ENCODE results near the gene SFXN5.
A peak's percentile ranks its signal among the peaks of the same experiment; 100 is the strongest.

The SFXN5 gene

DNA sequence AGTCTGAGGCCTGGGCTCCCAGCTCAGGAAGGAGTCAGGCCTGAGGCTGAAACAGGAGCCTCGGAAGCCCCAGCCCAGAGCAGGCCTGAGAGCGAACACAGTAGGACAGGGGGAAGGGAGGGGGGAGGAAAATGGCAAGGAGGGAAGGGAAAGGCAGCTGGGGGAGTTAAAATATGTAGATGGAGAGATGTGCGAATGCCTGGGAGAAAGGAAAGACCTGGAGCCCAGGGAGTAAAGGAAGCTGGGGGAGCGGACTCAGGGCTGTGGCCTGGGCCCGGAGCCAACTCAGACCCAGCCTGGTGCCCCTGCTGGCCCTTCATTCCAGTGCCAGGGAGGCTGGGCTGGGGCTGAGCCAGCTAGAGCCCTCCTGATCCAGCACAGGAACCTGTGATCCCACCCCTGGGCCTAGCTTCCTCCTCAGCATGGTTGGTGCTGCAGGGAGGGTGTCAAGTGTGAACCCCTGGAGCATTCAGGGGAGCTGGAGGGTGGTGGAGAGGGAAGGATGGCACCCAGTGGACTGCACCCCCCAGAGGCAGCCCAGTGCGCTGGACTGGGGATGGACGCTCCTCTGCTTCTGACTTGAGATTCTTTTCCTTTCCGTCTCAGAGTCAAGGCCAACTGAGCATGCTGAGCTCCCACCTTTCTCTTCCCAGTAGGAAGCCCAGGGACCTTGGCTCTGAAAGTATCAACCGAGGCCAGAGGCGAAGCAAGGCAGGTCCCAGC is 107.9 kb downstream of the SFXN5 start:
- H3K4me3 ChIP-seq (ENCODE audit: insufficient read depth, low read depth, low read length): no peak overlapping the region
- H3K4me1 ChIP-seq (ENCODE audit: control insufficient read depth, insufficient read depth, low read length): peaks cover 25% of the 10 kb centered on the region
- H3K9me3 ChIP-seq (ENCODE audit: control insufficient read depth, low read length): no peaks in the 10 kb centered on the region
- H3K36me3 ChIP-seq (ENCODE audit: control insufficient read depth, insufficient read depth, low read length): no peaks in the 10 kb centered on the region
- no peak overlapping the region for H3K27ac ChIP-seq (ENCODE audit: insufficient read depth, low read depth, low read length, poor library complexity, severe bottlenecking)
- WGBS, 2 experiments: 55 to 58% methylated on average over 10 of the region's 10 CpGs
- H3K27me3 ChIP-seq (ENCODE audit: control insufficient read depth, insufficient read depth, low read length, poor library complexity, severe bottlenecking): peaks cover 3% of the 10 kb centered on the region

DNA sequence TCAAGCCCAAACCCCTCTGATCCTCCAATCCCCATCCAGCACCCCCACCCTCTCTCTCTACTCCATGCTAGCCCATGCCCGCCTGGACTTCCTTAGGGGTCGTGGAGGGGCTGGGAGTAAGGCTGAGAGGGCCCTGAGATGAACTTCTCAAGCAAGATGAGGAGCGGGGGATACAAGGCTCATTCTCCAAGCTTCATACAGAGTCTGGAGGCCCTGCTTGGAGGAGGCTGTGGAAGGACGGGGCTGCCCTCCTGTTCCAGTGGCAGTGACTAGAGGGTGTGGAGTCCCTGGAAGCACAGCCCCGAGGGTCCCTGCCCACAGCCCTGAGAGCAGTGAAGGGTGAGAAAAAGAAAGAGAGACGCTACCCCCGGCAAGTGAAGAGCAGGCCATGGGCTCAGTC is 108.6 kb downstream of the SFXN5 start:
- Histone ChIP-seq H3K4me1 (ENCODE audit: control insufficient read depth, insufficient read depth, low read length) (peaks cover 25% of the 10 kb centered on the region), H3K27me3 (ENCODE audit: control insufficient read depth, insufficient read depth, low read length, poor library complexity, severe bottlenecking) (peaks cover 3% of the 10 kb centered on the region), H3K27ac (ENCODE audit: insufficient read depth, low read depth, low read length, poor library complexity, severe bottlenecking) (no peak overlapping the region), H3K9me3 (ENCODE audit: control insufficient read depth, low read length) (no peaks in the 10 kb centered on the region), H3K4me3 (ENCODE audit: insufficient read depth, low read depth, low read length) (no peak overlapping the region), H3K36me3 (ENCODE audit: control insufficient read depth, insufficient read depth, low read length) (no peaks in the 10 kb centered on the region)
- WGBS, 2 experiments: 61 to 65% methylated on average over 7 of the region's 7 CpGs

DNA sequence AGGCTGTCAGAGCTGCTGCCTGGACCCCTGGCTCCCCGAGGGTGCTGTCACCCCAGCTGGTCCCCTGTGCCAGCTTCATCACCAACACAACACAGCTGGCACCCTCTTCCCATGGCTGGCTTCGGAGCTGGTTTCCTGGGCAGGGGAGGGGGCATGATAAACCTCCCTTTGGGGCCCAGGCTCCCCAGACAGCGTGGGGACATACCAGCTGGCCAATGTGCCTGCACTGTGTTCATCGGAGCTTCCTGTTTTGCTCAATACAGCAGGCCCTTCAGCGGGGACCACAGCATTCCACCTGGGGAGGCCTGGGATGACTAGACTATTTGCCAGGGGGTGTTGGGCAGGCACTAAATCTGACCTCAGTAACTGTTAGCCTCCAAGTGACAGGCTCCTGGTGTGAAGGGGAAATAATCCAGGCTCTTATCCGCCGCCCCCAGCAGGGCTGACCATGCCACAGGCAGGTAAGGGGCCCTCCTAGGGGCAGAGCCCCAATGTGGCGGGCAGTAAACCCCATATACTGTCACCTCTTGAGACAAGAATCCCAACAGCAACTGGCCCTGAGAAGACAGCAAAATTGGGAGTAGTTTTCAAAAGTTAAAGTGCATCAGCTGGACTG is 109.6 kb downstream of the SFXN5 start:
- Histone ChIP-seq H3K27ac (ENCODE audit: insufficient read depth, low read depth, low read length, poor library complexity, severe bottlenecking) (no peak overlapping the region), H3K36me3 (ENCODE audit: control insufficient read depth, insufficient read depth, low read length) (no peaks in the 10 kb centered on the region), H3K4me3 (ENCODE audit: insufficient read depth, low read depth, low read length) (no peak overlapping the region), H3K9me3 (ENCODE audit: control insufficient read depth, low read length) (no peaks in the 10 kb centered on the region), H3K27me3 (ENCODE audit: control insufficient read depth, insufficient read depth, low read length, poor library complexity, severe bottlenecking) (peaks cover 10% of the 10 kb centered on the region), H3K4me1 (ENCODE audit: control insufficient read depth, insufficient read depth, low read length) (peaks cover 25% of the 10 kb centered on the region)
- WGBS, 2 experiments: 88 to 92% methylated on average over 8 of the region's 8 CpGs

DNA sequence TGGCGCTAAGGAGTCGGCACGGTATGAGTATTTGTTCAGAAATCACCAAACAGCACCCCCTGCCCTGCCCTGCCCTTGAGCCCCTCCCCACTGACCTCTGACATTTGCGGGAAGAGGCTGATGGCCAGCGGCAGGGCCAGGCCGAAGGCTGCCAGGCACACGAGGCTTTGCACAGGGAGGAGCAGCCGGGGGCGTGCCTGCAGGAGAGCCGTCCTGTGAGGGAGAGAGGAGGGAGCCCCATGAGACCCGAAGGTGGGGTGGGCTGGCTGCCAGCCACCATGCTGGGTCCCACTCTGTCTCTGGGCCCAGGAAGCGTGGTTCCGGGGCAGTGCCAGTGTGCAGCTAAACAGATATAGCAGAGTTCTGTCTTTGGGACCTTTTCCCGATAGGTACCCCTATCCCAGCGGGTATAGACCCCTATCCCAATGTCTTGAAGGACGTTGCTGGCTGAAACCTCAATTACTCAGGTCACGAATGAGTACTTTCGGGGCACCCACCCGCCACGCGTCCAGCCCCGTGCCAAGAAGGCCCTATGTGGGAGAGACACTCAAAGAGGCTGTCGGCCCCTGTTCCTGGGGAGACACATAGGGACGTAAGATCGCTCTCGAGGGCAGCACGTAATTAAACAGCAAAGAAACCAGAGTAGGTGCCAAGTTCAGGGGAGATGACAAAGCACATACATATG is 110.3 kb downstream of the SFXN5 start:
- Histone ChIP-seq H3K27ac (ENCODE audit: insufficient read depth, low read depth, low read length, poor library complexity, severe bottlenecking) (no peak overlapping the region), H3K4me3 (ENCODE audit: insufficient read depth, low read depth, low read length) (no peak overlapping the region), H3K9me3 (ENCODE audit: control insufficient read depth, low read length) (no peaks in the 10 kb centered on the region), H3K27me3 (ENCODE audit: control insufficient read depth, insufficient read depth, low read length, poor library complexity, severe bottlenecking) (peaks cover 14% of the 10 kb centered on the region), H3K4me1 (ENCODE audit: control insufficient read depth, insufficient read depth, low read length) (peaks cover 25% of the 10 kb centered on the region), H3K36me3 (ENCODE audit: control insufficient read depth, insufficient read depth, low read length) (no peaks in the 10 kb centered on the region)
- WGBS, 2 experiments: 86 to 88% methylated on average over 27 of the region's 27 CpGs

DNA sequence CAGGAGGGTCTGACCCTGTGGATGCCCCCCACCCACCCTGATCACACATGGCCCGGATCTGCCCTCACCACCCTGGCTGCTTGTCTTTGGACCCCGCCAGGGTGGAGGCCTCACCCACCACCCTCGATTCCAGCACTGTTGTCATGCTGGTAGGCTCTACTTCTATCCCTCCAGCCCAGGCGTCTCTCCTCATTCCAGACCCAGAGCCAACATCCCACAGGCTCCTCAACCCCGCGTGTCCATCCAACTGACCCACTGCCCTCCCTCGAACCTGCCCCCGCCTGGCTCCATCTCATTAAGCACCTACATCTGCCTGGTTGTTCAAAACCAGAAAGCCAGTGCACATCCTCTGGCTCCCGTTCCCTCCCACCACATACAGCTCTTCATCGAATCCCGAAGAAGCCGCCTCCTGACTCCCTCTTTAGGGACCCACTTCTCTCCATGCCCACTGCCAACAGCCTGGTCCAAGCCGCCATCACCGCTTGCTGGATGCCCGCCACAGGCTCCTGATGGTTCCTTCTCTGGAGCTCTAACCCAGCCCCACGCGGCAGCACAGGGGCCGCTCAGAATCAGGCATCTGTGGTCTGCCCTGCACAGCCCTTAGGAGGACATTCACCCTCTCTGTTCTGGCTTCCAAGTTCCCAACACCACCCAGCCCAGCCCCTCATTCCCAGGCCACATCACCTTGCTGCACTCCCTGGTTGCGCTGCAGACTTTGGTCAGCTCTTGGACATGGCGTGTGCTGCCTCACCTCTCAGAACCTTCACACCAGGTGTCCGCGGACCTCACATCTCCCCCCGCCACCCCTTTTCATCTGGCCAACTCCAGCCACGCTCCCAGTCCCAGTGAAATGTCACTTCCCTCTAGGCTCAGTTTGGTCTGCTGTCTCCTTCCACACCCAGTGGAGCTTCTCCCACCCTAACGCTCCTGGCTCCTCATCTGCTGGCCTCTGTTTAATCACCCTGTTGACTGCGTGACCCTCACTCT is 111.2 kb downstream of the SFXN5 start:
- no peak overlapping the region for H3K4me3 ChIP-seq (ENCODE audit: insufficient read depth, low read depth, low read length)
- H3K36me3 ChIP-seq (ENCODE audit: control insufficient read depth, insufficient read depth, low read length): no peaks in the 10 kb centered on the region
- no peak overlapping the region for H3K27ac ChIP-seq (ENCODE audit: insufficient read depth, low read depth, low read length, poor library complexity, severe bottlenecking)
- 94% methylated on average over 26 of the region's 26 CpGs for WGBS, 2 experiments
- no peaks in the 10 kb centered on the region for H3K9me3 ChIP-seq (ENCODE audit: control insufficient read depth, low read length)
- peaks cover 34% of the 10 kb centered on the region for H3K4me1 ChIP-seq (ENCODE audit: control insufficient read depth, insufficient read depth, low read length)
- peaks cover 14% of the 10 kb centered on the region for H3K27me3 ChIP-seq (ENCODE audit: control insufficient read depth, insufficient read depth, low read length, poor library complexity, severe bottlenecking)

DNA sequence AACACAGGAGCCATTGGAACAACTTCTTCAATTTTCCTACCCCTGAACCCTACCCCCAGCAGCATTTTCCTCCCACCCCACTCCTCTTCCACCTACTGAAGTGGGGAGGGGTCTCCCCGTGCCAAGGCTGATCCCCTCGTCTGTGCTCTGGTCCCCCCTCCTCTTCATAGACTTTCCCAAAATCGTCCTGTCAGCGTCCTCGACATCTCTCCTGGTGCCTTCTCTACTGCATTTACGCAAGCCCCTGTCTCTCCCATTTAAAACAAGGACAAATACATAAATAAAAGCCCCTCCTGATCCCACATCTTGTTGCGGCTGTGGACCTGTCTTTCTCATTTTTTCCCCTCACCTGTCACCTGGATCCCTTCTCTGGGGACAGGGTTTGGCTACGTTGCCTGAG is 112.0 kb downstream of the SFXN5 start:
- peaks cover 41% of the 10 kb centered on the region for H3K4me1 ChIP-seq (ENCODE audit: control insufficient read depth, insufficient read depth, low read length)
- H3K9me3 ChIP-seq (ENCODE audit: control insufficient read depth, low read length): no peaks in the 10 kb centered on the region
- 94% methylated on average over 8 of the region's 8 CpGs for WGBS, 2 experiments
- no peak overlapping the region for H3K4me3 ChIP-seq (ENCODE audit: insufficient read depth, low read depth, low read length)
- H3K27ac ChIP-seq (ENCODE audit: insufficient read depth, low read depth, low read length, poor library complexity, severe bottlenecking): no peak overlapping the region
- peaks cover 14% of the 10 kb centered on the region for H3K27me3 ChIP-seq (ENCODE audit: control insufficient read depth, insufficient read depth, low read length, poor library complexity, severe bottlenecking)
- no peaks in the 10 kb centered on the region for H3K36me3 ChIP-seq (ENCODE audit: control insufficient read depth, insufficient read depth, low read length)

DNA sequence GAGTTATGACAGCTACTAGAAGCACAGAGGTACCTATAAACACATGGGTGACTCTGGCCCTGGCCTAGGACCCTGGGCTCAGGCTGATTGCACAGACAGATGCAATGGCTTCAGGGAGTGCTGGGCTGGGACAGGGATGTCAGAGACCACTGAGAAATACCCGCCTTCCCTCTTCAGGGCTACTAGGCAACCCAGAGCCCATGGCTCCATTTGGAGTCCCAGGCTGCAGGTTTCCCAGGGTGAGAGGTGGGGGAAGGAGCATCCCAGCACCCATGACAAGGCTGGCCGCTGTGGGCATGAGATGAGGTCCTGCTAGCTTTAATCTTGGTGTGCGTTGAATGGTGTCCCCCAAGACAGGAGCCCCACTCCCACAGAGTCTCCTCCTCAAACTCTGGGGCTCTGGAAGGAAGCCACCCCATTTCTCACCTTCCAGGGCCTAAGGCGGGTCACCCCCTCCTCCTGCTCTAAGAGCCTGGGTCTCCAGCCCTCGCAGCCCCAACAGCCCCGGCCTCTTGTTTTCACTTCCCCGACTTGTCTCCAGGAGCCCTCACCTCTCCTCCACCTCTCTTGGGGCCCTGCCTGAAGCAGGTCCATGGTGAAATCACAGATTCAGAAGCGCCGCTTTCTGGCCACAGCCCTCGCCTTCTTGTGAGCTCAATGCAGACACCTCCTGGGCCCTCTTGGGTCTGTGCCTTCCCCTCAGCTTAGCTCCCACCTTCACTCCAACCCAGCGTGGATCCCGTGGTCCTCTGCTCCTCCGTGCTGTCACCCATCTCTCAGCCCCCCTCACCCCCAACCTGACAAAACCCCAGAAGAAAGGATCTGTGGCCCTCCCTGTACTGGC is 112.7 kb downstream of the SFXN5 start:
- H3K9me3 ChIP-seq (ENCODE audit: control insufficient read depth, low read length): no peaks in the 10 kb centered on the region
- peaks cover 46% of the 10 kb centered on the region for H3K4me1 ChIP-seq (ENCODE audit: control insufficient read depth, insufficient read depth, low read length)
- WGBS, 2 experiments: 93 to 94% methylated on average over 13 of the region's 13 CpGs
- H3K36me3 ChIP-seq (ENCODE audit: control insufficient read depth, insufficient read depth, low read length): no peaks in the 10 kb centered on the region
- H3K27me3 ChIP-seq (ENCODE audit: control insufficient read depth, insufficient read depth, low read length, poor library complexity, severe bottlenecking): peaks cover 11% of the 10 kb centered on the region
- no peak overlapping the region for H3K27ac ChIP-seq (ENCODE audit: insufficient read depth, low read depth, low read length, poor library complexity, severe bottlenecking)
- no peak overlapping the region for H3K4me3 ChIP-seq (ENCODE audit: insufficient read depth, low read depth, low read length)

DNA sequence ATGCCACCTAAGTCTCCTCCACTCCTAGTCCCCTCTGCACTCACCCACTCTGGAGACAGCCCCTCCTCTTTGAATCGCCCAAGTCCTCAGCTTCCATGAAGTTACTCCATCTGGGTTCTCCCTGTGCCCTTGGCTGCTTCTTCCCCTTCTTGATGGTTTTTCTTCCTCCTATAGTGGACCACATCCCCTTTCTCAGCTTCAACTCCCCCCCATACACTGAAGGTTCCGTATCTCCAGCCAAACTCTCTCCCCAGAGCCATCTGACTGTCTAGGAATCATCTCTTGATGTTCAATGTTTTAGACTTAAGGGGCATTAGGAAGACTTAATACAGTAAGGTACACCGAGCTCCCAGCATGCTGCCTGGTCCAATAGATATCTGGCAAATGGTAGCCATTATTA is 114.6 kb downstream of the SFXN5 start:
- Histone ChIP-seq H3K4me3 (ENCODE audit: insufficient read depth, low read depth, low read length) (no peak overlapping the region), H3K27me3 (ENCODE audit: control insufficient read depth, insufficient read depth, low read length, poor library complexity, severe bottlenecking) (peaks cover 11% of the 10 kb centered on the region), H3K36me3 (ENCODE audit: control insufficient read depth, insufficient read depth, low read length) (no peaks in the 10 kb centered on the region), H3K9me3 (ENCODE audit: control insufficient read depth, low read length) (no peaks in the 10 kb centered on the region), H3K27ac (ENCODE audit: insufficient read depth, low read depth, low read length, poor library complexity, severe bottlenecking) (no peak overlapping the region), H3K4me1 (ENCODE audit: control insufficient read depth, insufficient read depth, low read length) (peaks cover 32% of the 10 kb centered on the region)
- WGBS, 2 experiments: 95 to 96% methylated on average over 3 of the region's 3 CpGs

DNA sequence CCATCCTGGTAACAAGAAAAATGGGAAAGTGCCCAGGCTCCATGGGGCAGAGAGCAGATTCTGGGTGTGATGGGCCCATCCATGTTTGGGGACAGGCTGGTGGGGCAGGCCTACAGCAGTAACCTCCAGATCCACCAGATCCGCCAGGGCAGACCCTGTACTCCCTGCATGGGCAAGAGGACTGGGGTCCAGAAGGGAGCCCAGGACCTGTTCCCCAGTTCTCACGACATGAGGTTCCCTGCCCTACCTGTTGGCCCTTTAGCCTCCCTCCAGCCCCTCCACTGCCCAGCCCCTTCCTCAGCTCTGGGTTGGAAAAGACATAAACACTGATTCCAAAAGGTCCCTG is 115.5 kb downstream of the SFXN5 start:
- Histone ChIP-seq H3K27ac (ENCODE audit: insufficient read depth, low read depth, low read length, poor library complexity, severe bottlenecking) (no peak overlapping the region), H3K27me3 (ENCODE audit: control insufficient read depth, insufficient read depth, low read length, poor library complexity, severe bottlenecking) (peaks cover 11% of the 10 kb centered on the region), H3K4me1 (ENCODE audit: control insufficient read depth, insufficient read depth, low read length) (peaks cover 30% of the 10 kb centered on the region), H3K4me3 (ENCODE audit: insufficient read depth, low read depth, low read length) (peak overlapping the region; percentile 6), H3K9me3 (ENCODE audit: control insufficient read depth, low read length) (no peaks in the 10 kb centered on the region), H3K36me3 (ENCODE audit: control insufficient read depth, insufficient read depth, low read length) (no peaks in the 10 kb centered on the region)
- 94 to 98% methylated on average over 2 of the region's 2 CpGs for WGBS, 2 experiments
